Retinal pigment epithelial cell (primary cell): ENCODE results near the gene NDUFB7.
"Not testable (repeated sequence)": the region's sequence is repeated elsewhere in the genome, so short reads cannot be mapped to it uniquely, and the experiment has no call there.

Experiments
- DNase-seq: peaks from one replicate; pipeline ENCODE4 v3.0.0-alpha.2; 2010; ENCODE audit warnings: low read depth
- H3K4me3 ChIP-seq: 2 replicates; pipeline ENCODE4 v1.5.1; 2011; ENCODE audit warnings: mild to moderate bottlenecking, low read length, control low read depth, moderate library complexity
- TF ChIP-seq, protein P1 (sequence below): conservative IDR thresholded peaks from 2 replicates; pipeline ENCODE4 v1.5.1; 2011; ENCODE audit warnings: low read depth, low read length, control low read depth, inconsistent platforms

Gene NDUFB7

DNA sequence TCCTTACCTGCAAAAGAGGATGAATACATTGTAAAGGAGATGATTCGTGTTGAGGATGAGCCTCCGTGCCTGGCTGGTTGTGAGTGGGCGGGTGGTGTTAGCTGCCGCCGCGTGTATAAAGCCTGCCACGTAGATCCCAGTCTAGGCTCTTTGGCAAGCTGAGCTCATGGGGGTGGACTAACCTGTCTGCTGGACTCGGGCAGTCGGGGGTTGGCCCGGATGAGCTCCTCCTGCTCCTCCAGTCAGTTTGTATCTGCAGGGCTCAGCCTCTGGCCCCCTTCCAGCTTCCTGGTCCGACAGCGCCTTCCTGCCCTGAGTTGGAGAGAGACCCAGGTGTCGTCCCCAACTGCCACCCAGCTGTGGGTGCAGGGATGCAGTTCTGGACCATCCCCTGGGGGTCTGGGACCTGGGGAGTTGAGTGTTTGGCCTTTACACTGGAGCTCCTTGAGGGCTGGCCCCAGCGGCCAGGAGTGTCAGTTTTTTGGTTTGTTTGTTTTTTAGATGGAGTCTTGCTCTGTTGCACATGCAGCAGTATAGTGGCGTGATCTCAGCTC lies 21.6 kb downstream of the NDUFB7 start:
- TF ChIP-seq, protein P1, sequence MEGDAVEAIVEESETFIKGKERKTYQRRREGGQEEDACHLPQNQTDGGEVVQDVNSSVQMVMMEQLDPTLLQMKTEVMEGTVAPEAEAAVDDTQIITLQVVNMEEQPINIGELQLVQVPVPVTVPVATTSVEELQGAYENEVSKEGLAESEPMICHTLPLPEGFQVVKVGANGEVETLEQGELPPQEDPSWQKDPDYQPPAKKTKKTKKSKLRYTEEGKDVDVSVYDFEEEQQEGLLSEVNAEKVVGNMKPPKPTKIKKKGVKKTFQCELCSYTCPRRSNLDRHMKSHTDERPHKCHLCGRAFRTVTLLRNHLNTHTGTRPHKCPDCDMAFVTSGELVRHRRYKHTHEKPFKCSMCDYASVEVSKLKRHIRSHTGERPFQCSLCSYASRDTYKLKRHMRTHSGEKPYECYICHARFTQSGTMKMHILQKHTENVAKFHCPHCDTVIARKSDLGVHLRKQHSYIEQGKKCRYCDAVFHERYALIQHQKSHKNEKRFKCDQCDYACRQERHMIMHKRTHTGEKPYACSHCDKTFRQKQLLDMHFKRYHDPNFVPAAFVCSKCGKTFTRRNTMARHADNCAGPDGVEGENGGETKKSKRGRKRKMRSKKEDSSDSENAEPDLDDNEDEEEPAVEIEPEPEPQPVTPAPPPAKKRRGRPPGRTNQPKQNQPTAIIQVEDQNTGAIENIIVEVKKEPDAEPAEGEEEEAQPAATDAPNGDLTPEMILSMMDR = no peak
- no peak for DNase-seq

DNA sequence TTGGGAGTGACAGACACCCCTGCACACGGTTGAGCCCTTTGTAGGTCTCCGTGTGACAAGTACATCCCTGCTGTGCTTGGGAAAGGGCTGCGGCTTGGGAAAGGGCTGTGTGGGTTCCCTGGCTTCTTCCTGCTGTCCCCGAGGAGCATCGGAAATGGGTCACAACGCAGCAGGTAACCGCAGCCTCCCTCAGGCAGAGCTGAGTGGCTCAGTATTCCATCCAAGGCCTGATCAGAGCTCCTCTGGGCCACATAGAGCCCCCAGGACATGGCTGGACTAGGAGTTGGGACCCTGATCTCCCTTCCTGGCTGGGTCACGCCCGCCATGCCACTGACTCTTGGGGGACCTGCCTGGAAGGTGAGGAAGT lies 26.2 kb downstream of the NDUFB7 start:
- no peak for DNase-seq
- no peak overlapping the region for H3K4me3 ChIP-seq
- TF ChIP-seq, protein P1 = no peak

More for the DNA sequence above, 21.6 kb downstream of the NDUFB7 start:
- no peak overlapping the region for H3K4me3 ChIP-seq

DNA sequence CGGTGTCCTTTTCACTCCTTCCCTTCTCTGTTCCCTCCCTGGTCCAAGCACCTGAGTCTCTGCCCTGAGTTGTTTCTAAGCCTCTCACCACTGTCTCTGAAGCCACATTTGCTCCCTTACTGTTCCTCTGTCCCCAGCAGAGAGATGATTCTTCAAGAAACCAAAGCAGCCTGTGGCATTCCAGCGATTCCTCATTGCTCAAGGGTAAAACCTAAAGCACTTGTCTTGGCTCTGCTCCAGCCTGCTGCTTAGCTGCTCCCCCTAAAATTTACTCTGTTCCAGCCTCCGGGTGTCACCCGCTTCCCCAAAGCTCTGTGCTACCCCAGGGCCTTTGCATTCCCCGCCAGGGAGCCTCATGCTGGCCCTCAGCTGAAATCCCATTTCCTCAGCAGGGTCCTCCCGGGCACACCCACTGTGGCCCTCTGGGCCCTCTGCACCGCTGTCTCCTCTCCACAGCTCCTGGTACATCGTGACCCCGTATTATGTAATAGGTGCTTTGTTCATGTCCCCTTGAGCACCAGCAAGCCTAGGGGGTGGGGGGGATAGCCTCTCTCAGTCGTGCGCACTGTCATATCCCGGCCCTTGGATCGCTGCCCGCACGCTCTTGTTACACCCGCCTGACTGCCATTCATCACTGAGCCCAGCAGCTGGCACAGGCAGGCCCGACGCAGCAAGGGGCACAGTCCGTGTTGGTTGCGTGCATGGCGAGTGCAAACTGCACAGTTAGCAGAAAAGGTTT lies 26.7 kb downstream of the NDUFB7 start:
- no peak for DNase-seq
- no peak overlapping the region for H3K4me3 ChIP-seq
- TF ChIP-seq, protein P1 = no peak

DNA sequence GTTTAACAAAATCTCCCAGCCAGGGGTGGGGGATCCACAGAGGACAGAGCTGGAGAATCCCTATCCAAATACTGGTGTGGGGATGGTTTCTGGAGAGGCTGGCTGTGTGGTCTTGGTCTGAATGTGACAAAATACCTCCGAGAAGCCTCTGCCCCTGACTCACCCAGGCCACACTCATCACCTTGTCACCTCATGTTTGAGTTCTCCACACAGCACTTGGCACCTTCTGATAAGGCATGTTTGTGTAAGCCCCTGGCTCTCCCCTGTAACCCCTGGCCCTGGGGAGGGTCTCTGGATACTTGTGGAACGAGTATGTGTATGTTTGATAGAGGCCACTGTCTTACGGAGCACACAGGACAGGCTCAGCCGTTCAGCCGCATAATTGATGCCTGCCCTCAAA lies 27.8 kb downstream of the NDUFB7 start:
- H3K4me3 ChIP-seq = no peak overlapping the region
- TF ChIP-seq, protein P1 = no peak
- no peak for DNase-seq

DNA sequence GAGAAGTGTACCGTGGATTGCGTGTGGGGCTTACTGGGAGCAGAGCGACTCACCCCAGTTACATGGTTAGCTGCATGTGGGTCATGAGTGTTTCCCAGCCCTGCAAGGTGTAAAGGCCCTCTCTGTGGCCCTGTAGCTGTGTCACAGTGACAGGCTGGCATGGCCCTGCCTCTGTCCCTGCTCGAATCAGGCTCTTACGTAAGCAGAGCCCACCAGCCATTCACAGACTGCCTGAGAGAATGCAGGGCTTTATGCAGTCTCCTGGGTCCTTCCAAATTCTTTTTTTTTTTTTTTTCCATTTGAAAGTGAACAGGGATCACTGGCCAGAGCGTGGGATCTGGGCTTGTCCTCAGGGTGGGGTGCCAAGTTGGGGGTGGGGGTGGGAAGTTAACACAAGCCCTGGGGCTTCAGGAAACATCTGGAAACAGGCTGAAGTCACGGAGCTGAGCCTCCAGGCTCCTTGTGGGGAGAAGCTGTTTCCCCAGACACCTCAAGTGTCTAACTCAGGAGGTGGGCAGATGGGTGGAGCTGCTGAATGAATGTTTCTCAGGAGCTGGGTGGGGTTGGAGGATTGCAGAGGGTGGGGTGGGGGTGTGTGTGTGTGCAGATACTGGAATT lies 29.0 kb downstream of the NDUFB7 start:
- no peak overlapping the region for H3K4me3 ChIP-seq
- DNase-seq = no peak
- TF ChIP-seq, protein P1 = no peak

DNA sequence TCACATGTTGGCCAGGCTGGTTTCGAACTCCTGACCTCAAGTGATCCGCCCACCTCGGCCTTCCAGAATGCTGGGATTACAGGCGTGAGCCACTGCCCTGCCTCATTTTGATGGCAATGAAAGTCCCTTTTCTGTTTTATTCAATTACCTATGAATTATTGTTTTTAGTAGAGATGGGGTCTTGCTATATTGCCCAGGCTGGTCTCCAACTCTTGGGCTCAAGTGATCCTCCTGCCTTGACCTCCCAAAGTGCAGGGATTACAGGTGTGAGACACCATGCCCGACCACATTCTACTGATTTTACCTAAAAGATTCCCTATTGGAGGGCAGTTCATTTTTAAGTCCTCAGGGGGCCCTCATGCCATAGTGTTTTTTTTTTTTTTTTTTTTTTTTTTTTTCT lies 29.9 kb downstream of the NDUFB7 start:
- not testable (repeated sequence) for DNase-seq, H3K4me3 ChIP-seq

DNA sequence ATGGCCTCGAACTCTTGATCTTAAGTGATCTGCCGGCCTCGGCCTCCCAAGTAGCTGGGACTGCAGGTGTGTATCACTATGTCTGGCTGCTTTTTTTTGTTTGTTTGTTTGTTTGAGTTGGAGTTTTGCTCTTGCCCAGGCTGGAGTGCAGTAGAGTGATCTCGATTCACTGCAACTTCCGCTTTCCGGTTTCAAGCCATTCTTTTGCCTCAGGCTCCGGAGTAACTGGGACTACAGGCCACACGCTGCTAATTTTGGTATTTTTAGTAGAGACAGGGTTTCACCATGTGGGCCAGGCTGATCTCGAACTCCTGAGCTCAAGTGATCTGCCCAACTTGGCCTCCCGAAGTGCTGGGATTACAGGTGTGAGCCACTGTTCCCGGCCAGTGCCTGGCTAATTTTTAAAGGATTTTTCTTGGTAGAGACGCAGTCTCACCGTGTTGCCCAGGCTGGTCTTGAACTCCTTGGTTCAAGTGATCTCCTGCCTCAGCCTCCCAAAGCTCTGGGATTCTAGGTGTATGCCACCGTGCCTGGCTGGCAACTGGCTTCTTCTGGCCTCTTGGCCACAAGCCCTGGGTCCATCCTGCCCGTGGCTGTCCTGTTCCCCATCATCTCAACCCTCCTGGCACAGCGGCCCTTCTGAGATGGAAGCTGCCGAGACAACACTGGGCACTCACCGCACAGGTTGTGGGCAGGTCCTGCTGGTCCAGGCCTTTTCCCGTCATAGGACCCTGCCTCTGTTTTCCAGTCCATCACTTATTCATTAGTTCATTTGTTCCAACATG lies 30.9 kb downstream of the NDUFB7 start:
- TF ChIP-seq, protein P1 = no peak
- no peak overlapping the region for H3K4me3 ChIP-seq
- no peak for DNase-seq
